Activated naive CD8-positive, alpha-beta T cell treated with anti-CD3 and anti-CD28 coated beads, Interleukin-2, amount 50 U/mL, for 16 hours (primary cell): ENCODE data around the gene PBX1.

Experiments
- DNase-seq: peaks from one replicate; pipeline ENCODE4 v3.0.0-alpha.2; 2020; ENCODE audit warnings: low read depth, low spot score

Gene PBX1

GRCh38 chr1:164806531-164806930 is 247.5 kb downstream of the PBX1 start:
- no peak for DNase-seq

GRCh38 chr1:164813776-164814175 is 254.8 kb downstream of the PBX1 start:
- DNase-seq: no peak

DNA sequence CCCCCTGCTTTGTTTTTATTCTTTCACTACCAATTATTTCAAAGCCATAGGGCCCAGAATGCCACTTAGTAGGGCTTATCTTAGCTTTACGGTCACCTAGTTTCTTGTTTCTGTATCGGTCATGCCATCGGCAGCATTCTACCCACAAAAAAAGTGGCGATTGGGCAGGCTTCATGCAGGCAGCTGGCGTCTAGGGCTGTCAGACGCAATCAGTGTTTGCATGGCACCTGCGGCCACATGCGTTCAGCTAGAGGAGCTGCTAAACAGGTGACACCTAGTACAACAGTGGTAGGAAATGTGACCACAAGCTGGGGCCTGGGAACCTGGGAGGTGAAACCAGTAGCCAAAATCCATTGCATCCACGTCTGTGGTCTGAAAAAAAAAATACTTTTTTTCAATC is 262.7 kb downstream of the PBX1 start:
- no peak for DNase-seq

DNA sequence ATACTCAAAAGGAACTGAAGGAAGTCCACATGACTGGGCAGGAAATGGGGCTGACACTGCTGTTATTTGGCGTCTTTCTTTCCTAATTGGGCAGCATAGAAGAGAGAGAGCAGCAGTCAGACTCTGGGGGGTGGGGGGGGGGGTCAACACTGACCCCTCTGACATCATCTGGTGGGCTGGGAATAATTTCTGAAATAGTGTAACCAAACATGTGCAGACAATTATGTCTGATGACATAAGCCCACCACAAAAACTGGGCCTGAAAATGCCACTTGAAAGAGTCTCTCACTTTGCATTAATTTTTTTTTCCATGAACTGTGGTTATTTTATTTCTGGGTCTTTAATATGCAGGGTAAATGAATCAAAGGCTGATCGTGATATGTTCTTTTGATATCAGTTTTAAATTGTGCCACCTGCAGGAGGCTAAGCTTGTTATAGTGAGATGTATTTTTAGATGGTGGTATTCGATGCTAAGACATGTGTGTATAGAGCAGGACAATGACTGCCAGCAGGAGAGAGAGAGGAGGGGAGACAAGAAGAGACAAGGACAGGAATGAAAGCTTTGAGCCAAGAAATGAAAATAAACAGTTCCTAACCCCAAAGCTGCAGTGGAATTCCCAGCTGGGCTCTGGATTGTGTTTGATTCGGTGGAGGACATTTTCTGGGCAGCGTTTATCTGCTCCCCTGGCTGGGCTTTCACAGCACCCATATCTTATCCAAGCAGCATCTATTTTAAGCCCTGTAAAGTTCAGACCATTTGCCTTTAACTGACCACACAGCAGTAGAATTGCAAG is 264.7 kb downstream of the PBX1 start:
- DNase-seq: no peak

DNA sequence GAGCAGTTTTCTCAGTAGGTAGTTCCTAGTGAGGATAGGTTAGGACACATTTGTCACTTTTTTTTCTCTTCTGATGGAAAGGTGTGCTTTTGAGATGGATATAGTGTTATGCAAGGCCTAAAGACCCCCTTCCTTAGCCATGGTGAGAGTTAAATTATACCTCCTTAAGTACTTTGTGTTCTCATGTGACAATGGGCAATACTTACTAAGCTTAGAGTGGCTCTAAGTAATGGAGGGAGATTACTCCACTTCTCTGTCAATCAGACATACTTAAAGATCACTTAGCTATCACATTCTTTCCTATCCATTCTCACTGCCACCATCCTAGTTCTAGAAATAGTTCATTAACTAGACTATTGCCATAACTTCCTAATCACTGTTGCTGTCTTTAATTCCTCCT is 265.6 kb downstream of the PBX1 start:
- no peak for DNase-seq

- DNase-seq: no peak
These were observed 271.6 kb downstream of the PBX1 start for GRCh38 chr1:164830628-164831027.

DNA sequence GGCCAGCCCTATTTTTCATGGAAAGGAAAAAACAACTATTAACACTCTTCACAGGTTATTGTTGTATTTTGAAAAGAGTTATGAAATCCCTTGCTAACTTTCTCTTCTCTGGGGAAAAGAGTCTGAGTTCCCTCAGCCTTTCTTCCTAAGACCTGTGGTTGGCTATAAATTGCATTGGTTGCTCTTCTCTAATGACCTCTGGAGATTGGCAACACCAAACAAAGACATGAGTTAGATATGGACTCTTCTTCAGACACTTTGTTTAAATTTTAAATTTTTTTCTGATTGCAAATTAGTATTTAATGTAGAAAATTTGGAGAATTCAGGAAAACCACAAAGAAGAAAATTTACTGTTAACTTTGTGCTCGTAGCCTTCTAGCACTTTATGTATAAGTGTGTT is 275.7 kb downstream of the PBX1 start:
- no peak for DNase-seq

DNA sequence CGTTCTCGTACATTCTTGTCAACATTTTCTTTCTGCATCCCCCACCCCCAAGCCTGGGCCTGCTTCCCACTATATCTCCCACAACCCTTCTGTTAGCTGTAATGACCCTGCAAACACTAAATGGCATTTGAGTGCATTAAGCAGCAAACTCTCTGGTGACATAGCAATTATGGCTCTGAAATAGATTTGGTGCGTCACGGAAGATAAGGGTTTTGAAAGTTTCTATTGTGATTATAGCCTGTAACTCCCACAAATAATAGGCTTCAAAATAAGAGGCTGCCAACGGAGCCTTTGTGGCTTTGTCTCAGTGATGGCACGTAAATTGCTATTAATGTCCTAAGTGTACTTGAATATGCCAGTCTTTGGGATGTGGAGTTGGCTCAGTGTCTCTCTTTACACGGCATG is 277.6 kb downstream of the PBX1 start:
- no peak for DNase-seq

DNA sequence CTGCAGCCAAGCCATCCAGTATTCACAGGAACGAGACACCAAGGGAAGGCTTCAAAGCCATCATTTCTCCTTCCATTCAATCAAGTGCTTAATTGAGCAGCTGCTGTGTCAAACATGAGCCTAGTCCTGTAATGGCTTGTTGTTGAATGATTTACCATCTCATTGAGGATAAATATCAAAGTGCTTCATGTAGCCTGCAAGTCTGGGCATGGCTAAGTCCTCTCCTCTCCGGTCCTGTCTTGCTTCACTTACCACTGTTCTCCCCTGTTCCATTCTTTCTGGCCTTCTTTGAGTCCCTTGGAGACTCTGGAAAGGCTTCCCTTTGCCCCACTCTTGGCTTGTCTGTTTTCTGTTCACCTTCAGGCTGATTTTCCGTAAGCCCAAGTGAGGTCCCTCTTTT is 279.8 kb downstream of the PBX1 start:
- DNase-seq: no peak

GRCh38 chr1:164840936-164841335 is 282.0 kb downstream of the PBX1 start:
- no peak for DNase-seq

- DNase-seq: no peak
These were observed 282.9 kb downstream of the PBX1 start for GRCh38 chr1:164841702-164842465.

- no peak for DNase-seq
These were observed 283.9 kb downstream of the PBX1 start for GRCh38 chr1:164842870-164843269.

GRCh38 chr1:164843743-164844500 is 284.9 kb downstream of the PBX1 start:
- DNase-seq: no peak

GRCh38 chr1:164846731-164847691 is 288.0 kb downstream of the PBX1 start:
- no peak for DNase-seq

DNA sequence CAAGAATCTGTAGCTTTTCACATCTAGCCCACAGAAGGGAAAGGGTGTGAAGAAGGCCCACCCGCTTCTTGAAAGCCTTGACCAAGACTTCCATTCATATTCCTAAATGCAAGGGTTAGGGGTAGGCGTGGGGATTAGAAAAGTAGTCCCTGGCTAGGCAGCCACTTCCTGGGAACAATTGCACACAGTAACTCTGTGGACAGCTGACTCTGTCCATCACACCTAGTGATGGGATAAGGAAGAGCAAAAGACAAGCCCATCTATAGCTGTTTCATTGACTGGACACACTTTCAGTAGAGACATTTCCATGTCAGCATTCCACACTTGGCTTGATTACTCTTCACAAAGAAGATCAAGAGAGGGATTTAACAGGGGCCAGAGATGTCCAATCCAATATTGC is 294.2 kb downstream of the PBX1 start:
- no peak for DNase-seq

- DNase-seq: no peak
These were observed 296.8 kb downstream of the PBX1 start for GRCh38 chr1:164855716-164856329.

DNA sequence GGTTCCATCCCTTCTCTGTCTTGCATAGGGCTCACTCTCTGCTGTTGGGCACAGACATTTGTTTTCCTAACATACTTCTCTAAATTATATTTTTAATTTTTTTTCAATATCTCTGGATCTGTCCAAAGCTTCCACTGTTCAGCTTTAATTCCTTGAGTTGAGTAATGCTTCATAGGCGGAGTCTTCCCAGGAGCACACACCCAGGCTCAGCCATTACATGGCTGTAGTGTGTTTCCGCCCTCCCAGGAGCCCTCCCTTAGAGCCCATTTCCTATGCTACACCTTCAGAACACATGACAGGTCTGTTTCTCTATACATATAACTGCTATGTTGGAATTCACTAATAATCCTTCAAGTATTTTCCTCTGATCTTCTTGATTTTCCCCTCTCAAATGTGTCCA is 297.4 kb downstream of the PBX1 start:
- DNase-seq: no peak

GRCh38 chr1:164857439-164857838 is 298.5 kb downstream of the PBX1 start:
- DNase-seq: no peak

GRCh38 chr1:164858096-164858632 is 299.2 kb downstream of the PBX1 start:
- DNase-seq: no peak

- DNase-seq: no peak
These were observed 302.6 kb downstream of the PBX1 start for GRCh38 chr1:164861632-164862031.

GRCh38 chr1:164863056-164863455 is 304.1 kb downstream of the PBX1 start:
- DNase-seq: no peak
